Gastroesophageal sphincter (tissue), 3 donors: Measurements from ENCODE around the gene MDH2.

Source experiments
- EP300 ChIP-seq: sonication (generic); formaldehyde crosslinking; IDR thresholded peaks from one replicate; pipeline ENCODE4 v1.6.1; 2017; ENCODE audit warnings: antibody characterized with exemption, mild to moderate bottlenecking
- TF ChIP-seq, protein P1 (sequence below), 4 experiments: fragments of 200-600 bp in 2 of 4; fragments of 450-650 bp in 2 of 4; sonication (generic) in 1 of 4; IDR thresholded peaks; one replicate each; pipeline ENCODE4 v1.5.1; 2017 to 2019; ENCODE audit warnings: antibody characterized with exemption in 4 of 4, mild to moderate bottlenecking in 2 of 4, moderate library complexity in 2 of 4

DNA sequence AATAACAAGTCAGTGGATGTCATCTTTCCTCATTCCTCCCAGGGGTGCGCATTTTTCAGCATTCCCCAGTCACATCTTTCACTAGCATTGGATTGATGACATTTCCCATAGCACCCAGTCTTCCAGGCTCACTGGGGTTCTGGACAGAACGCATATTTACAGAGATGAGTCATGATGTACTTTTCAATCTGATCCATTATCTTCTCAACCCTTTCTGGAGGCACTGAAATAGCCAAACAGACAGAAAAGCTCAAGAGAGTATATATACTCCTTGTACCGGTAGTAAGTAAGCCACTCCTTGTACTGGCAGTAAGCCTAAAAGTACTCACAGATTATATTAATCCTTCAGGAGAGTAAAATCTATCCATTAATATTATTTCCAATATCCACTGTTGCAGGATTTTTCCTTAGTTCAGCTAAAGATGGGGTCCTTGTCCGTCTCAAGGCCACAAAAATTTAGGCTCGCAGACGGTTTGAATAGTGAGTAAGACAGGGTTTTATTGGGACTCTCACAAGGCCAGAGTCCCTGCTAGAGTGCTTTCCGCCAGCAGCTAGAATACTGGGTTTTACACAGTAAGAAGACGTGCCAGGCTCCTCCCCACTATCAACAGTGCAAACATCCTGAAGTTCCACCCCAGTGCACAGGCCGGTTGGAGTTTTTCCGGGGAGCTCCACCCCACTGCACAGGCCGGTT is 60.8 kb downstream of the MDH2 start:
- TF ChIP-seq, protein P1, sequence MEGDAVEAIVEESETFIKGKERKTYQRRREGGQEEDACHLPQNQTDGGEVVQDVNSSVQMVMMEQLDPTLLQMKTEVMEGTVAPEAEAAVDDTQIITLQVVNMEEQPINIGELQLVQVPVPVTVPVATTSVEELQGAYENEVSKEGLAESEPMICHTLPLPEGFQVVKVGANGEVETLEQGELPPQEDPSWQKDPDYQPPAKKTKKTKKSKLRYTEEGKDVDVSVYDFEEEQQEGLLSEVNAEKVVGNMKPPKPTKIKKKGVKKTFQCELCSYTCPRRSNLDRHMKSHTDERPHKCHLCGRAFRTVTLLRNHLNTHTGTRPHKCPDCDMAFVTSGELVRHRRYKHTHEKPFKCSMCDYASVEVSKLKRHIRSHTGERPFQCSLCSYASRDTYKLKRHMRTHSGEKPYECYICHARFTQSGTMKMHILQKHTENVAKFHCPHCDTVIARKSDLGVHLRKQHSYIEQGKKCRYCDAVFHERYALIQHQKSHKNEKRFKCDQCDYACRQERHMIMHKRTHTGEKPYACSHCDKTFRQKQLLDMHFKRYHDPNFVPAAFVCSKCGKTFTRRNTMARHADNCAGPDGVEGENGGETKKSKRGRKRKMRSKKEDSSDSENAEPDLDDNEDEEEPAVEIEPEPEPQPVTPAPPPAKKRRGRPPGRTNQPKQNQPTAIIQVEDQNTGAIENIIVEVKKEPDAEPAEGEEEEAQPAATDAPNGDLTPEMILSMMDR (IDR thresholded peaks at IDR 0.05) = no peak
- TF ChIP-seq EP300 = no peak
